Astrocyte (in vitro differentiated cells and primary cell): ENCODE data around the gene LSM14B.

Experiments
- EZH2 ChIP-seq: IDR thresholded peaks from 2 replicates; pipeline ENCODE4 v1.6.1; 2012; ENCODE audit warnings: mild to moderate bottlenecking, low read length, inconsistent platforms; ENCODE audit not compliant: insufficient read depth
- TF ChIP-seq, protein P1 (sequence below): IDR thresholded peaks from 2 replicates; pipeline ENCODE4 v1.5.1; 2011; ENCODE audit warnings: low read depth, mild to moderate bottlenecking, inconsistent platforms, low read length, moderate library complexity; ENCODE audit not compliant: insufficient read depth

GRCh38 chr20:62181808-62182207 is 59.5 kb downstream of the LSM14B start:
- TF ChIP-seq, protein P1, sequence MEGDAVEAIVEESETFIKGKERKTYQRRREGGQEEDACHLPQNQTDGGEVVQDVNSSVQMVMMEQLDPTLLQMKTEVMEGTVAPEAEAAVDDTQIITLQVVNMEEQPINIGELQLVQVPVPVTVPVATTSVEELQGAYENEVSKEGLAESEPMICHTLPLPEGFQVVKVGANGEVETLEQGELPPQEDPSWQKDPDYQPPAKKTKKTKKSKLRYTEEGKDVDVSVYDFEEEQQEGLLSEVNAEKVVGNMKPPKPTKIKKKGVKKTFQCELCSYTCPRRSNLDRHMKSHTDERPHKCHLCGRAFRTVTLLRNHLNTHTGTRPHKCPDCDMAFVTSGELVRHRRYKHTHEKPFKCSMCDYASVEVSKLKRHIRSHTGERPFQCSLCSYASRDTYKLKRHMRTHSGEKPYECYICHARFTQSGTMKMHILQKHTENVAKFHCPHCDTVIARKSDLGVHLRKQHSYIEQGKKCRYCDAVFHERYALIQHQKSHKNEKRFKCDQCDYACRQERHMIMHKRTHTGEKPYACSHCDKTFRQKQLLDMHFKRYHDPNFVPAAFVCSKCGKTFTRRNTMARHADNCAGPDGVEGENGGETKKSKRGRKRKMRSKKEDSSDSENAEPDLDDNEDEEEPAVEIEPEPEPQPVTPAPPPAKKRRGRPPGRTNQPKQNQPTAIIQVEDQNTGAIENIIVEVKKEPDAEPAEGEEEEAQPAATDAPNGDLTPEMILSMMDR: no peak
- TF ChIP-seq EZH2: no peak
